HG03571 (cell line): ENCODE results near the gene PPP2R2C.

ENCODE experiments used
- ATAC-seq: cut with Tn5 transposase; IDR thresholded peaks from one replicate; pipeline ENCODE4 v1.9.1; 2021; ENCODE audit not compliant: unreplicated experiment

Gene PPP2R2C

DNA sequence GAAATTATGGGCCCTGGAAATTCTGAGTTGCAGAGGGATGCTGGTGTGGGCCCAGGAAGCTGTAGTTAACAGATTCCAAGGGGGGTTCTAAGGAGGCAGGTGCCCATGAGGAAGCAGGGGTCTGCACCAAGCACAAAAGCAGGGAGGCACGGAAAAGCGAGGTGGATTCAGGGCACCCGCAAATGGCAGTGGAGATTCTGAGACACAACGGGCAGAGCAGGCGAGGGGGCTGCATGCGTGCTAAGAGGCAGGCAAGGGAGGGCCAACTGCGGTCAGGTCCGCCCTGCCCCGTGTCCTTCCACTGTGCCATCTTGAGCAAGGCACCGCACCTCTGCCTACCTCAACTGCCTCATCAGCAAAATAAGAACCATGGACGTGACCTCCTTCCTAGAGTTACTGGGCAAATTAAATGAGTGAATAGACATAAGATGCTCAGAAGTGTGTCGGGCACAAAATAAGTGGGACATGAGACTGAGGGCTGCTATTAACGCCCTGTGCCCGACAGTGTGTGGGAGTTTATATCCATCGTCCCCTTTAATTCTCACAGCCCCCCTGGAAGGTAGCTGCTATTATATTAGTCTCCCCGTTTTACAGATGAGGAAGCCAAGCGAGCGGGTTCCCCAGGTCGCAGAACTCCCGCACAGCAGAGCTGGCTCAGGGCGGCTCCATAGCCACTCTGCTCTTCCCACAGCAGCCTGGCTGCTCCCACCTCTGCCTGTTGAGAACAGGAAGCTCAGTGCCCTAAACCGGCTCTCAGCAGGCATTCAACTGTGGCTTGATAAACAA is 67.6 kb downstream of the PPP2R2C start:
- ATAC-seq: no peak

DNA sequence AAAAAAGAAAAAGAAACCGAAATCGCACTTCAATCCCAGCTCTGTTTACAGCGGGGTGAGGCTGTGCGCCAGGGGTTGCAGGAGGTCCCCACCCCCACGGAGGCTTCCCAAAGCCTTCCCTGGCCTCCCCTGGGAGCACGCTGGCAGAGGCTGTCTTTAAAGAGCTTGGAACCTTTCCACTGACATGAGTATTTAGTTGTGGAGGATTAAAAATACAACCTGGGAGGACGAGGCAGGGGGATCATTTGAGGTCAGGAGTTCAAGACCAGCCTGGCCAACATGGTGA is 69.1 kb downstream of the PPP2R2C start:
- ATAC-seq: no peak

- ATAC-seq: no peak
Measured at GRCh38 chr4:6402566-6403399, 69.6 kb downstream of the PPP2R2C start.

DNA sequence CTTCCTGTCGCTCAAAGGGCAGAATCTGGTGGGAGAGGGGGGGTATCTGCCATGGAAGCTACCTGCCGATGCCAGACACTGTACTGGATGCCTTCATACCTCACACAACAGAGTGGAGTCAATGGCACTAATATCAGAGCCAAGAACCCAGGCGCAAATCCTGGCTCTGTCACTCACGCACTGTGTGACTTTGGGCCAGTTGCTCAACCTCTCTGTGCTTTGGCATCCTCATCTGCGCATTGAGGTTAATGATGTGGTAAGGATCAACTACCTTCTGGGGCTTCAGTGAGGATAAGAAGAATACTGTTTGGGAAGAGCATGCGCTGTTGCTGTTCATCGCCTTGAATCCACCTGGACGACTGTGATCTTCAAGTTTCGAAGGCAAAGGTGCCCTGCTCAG is 70.6 kb downstream of the PPP2R2C start:
- ATAC-seq: no peak

GRCh38 chr4:6396696-6397236 is 75.6 kb downstream of the PPP2R2C start:
- ATAC-seq: no peak

DNA sequence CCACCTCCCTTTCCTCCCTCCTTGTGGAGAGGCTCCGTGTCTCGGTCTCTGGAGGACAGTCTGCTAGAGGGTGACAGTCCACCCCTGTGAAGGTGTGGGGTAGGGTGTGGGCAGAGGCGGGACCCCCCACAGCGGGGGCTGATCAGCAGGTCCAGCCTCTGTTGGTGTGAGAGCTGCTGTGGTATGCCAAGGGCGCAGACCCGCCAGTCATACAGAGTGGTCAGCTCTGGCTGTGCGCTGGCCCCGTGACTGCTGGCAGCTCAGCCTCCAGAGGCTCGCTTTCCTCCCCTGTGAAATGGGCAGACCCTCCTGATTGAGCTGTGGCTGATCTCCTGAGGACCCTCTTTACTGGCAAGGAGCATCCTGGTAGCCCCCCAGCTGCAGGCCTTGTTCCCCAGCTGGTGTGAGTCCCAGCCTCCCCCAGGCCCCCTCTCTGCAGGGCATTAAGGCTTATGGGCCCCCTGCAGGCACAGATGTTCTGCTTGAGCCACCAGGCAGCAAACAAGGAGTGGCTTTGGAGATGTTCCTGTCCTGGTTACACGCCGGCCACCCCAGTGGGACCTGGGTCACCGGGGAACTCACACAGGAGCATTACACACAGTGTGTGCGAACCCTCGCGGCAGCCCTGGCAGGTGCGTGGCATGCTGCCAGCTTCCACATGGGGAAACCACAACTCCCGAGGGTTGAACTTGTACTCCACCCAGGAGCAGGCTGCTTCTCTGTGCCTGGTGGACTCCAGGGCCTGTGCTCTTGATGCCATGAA is 76.8 kb downstream of the PPP2R2C start:
- no peak for ATAC-seq

- ATAC-seq: no peak
Measured at GRCh38 chr4:6394671-6395081, 77.7 kb downstream of the PPP2R2C start.

- no peak for ATAC-seq
Measured at GRCh38 chr4:6393544-6394475, 78.6 kb downstream of the PPP2R2C start.

DNA sequence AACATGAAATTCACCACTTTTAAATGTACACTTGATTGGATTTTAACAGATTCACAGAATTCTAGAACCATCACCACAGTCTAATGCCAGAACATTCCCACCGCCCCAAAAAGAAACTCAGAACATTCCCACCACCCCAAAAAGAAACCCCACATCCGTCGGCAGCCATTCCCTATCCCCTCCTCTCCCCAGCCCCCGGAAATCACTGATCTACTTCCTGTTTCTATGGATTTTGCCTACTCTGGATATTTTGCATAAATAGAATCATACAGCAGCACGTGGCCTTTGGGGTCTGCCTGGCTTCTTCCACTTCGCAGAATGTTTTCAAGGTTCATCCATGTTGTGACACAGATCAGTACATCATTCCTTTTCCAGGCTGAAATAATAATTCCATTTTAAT is 79.3 kb downstream of the PPP2R2C start:
- no peak for ATAC-seq

DNA sequence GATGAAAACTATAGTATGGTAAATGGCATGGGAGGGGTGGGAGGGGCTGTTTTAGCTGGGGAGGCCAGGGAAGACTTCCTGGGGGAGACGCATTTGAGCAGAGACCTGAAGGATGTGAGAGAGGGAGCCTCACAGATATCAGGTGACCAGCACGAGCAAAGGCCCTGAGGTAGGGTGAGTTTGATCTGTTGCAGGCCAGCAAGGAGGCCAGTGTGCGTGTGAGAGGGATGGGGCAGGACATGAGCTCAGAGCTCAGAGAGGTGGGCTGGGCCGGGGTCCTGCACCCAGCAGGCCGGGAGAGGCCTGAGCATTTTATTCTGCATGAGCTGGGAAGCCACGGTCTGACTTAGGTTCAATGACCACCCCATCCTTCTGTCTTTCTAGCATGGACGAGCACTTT is 80.0 kb downstream of the PPP2R2C start:
- ATAC-seq: no peak

DNA sequence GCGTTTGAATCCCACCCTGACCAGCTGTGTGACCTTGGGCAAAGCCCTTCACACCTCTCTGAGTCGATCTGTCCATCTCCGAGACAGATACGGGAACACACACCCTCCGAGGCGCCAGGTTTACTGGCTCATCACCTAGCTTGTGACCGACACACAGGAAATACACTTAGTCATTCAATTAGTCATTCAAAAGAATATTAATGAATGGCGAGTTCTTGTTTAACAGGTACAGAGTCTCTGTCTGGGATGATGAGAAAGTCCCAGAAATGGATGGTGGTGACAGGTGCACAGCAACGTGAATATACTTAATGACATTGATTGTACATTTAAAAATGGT is 80.6 kb downstream of the PPP2R2C start:
- no peak for ATAC-seq

DNA sequence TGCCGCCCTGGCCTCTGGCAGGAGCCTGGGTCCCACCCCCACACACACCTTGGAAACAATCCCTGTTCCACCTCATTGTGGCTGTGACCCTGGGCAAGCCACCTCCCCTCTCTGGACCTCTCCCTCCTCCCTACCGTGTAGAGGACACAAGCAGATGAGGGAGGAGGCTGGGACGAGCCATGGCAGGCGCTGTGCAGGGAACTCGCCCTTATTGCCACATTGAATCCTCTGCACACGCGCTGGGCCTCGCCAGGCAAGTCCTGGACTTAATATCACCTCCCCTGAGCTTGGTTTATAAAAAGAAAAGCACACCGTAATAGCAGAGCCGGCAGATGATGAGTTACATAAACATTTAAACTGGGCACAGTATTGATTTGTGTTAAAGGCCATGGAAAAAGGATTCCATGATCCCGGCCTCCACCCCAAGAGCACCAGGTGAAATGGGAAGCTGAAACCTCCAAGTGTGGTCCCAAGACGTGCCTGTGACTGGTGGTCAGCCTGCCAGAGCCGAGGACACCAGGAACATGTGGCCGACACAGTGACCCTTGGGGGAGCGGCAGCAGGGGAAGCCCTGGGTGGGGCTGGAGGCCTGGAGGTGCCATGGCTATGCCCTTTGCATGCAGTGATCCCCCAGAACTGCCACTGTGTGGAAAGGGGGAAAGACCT is 81.1 kb downstream of the PPP2R2C start:
- ATAC-seq: no peak

GRCh38 chr4:6390356-6390755 is 82.1 kb downstream of the PPP2R2C start:
- ATAC-seq: no peak

GRCh38 chr4:6389142-6389825 is 83.1 kb downstream of the PPP2R2C start:
- ATAC-seq: no peak

- no peak for ATAC-seq
Measured at GRCh38 chr4:6388713-6389112, 83.7 kb downstream of the PPP2R2C start.

DNA sequence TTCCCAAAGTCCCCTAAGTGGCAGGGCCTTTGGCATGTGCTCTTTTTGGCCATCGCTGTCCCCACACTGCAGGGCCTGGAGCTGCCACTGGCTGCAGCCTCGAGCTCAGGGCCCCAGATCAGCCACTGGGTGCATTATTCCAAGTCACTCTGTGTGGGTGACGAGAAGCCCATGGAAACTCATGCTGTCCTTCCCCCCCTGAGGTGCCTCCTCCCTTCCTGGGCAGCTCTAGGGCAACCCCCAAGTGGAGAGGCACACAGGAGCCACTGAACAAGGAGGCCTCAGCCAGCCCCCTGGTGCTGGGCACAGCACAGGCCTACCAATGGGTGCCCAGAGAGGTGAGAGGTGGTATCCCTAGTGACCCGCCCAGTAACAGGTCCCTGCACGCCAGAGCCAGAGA is 84.5 kb downstream of the PPP2R2C start:
- no peak for ATAC-seq

DNA sequence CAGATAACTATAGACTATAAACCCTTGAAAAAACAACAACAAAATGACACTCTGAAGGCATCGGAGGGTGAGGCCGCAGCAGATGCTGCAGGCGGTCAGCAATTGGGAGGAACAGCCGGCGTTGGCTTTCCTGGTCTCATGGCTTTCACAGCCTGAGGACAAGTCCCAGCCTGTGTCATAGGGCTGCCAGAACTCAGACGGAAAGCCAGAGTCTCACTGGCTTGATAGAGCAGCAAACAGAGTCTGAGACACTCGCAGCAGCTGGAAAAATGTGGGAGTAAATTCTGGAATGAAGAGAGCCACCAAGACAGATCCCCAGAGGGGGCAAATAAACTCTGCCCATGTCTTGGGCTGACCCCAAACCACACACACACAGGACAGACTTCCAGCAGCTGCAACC is 86.3 kb downstream of the PPP2R2C start:
- ATAC-seq: no peak

GRCh38 chr4:6385288-6385687 is 87.1 kb downstream of the PPP2R2C start:
- no peak for ATAC-seq

DNA sequence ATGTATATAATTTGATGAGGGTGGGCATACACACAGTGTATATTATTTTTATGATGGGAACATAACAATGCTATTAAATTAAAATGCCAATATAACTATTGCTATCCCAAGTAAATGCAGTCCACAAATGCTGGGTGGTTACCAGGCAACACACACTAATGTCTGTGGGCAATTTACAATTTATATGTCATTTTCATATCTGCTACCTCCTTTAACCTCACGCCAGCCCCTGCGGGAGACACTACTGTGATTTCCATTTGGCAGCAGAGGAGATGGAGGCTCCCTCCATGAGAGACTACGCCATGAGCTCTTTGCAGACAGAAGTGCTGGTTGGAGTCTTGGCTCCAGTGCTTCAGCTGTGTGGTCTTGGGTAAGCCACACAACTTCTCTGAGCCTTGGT is 87.9 kb downstream of the PPP2R2C start:
- ATAC-seq: no peak
